ENCODE results near the gene MMS19. TPM values are rescaled to one million over a fixed set of nuclear protein-coding genes. Genes with fewer than 3 reads are reported as not detected.

Gene MMS19
- total and polyA plus RNA-seq, 12 donors: 38.7 to 139 (median 64.7) TPM

GRCh38 chr10:97505152-97505551, 6.9 kb upstream of the MMS19 start:
- Histone ChIP-seq H3K4me1 (replicated peaks in 1 of 2) (peaks cover 4 to 5% of the 10 kb centered on the region in 2 donors), H3K36me3 (replicated peaks in 1 of 2) (no peaks in the 10 kb centered on the region), H3K9me3 (replicated peaks in 1 of 3) (no peaks in the 10 kb centered on the region), H3K27ac (no peak overlapping the region), H3K27me3 (no peaks in the 10 kb centered on the region), H3K4me3 (no peak overlapping the region)
- TF ChIP-seq POLR2A (IDR thresholded peaks at IDR 0.05): no peak
- TF ChIP-seq, protein P1, sequence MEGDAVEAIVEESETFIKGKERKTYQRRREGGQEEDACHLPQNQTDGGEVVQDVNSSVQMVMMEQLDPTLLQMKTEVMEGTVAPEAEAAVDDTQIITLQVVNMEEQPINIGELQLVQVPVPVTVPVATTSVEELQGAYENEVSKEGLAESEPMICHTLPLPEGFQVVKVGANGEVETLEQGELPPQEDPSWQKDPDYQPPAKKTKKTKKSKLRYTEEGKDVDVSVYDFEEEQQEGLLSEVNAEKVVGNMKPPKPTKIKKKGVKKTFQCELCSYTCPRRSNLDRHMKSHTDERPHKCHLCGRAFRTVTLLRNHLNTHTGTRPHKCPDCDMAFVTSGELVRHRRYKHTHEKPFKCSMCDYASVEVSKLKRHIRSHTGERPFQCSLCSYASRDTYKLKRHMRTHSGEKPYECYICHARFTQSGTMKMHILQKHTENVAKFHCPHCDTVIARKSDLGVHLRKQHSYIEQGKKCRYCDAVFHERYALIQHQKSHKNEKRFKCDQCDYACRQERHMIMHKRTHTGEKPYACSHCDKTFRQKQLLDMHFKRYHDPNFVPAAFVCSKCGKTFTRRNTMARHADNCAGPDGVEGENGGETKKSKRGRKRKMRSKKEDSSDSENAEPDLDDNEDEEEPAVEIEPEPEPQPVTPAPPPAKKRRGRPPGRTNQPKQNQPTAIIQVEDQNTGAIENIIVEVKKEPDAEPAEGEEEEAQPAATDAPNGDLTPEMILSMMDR (IDR thresholded peaks at IDR 0.05): no peak
- DNase-seq: no peak
- intact Hi-C loops (cut with DNase I): no loop called here
- WGBS, 4 donors: 65 to 75% (median 73%) methylated on average over 1 of the region's 1 CpG

GRCh38 chr10:97503406-97503805, 5.2 kb upstream of the MMS19 start:
- Histone ChIP-seq H3K4me3 (no peak overlapping the region), H3K27ac (no peak overlapping the region), H3K36me3 (replicated peaks in 1 of 2) (no peaks in the 10 kb centered on the region), H3K27me3 (no peaks in the 10 kb centered on the region), H3K9me3 (replicated peaks in 1 of 3) (no peaks in the 10 kb centered on the region), H3K4me1 (replicated peaks in 1 of 2) (peaks cover 9 to 10% of the 10 kb centered on the region in 2 donors)
- 76 to 93% (median 81%) methylated on average over 2 to 3 of the region's 3 CpGs for WGBS, 4 donors
- DNase-seq: no peak
- TF ChIP-seq POLR2A (IDR thresholded peaks at IDR 0.05): no peak
- TF ChIP-seq, protein P1 (IDR thresholded peaks at IDR 0.05): no peak
- intact Hi-C loops (cut with DNase I): loop anchor here in 1 of 2 donors (5.0 kb wide), 1 partner anchor 39 kb away; no protein-coding TSS in a partner anchor

- no peak overlapping the region for H3K27ac ChIP-seq
- no peak overlapping the region for H3K4me3 ChIP-seq
- H3K4me1 ChIP-seq (replicated peaks in 1 of 2): peaks cover 9 to 10% of the 10 kb centered on the region in 2 donors
- no peaks in the 10 kb centered on the region for H3K27me3 ChIP-seq
- H3K36me3 ChIP-seq (replicated peaks in 1 of 2): no peaks in the 10 kb centered on the region
- 81 to 96% (median 95%) methylated on average over 6 of the region's 6 CpGs for WGBS, 4 donors
- intact Hi-C loops (cut with DNase I): loop anchor here in 1 of 2 donors (5.0 kb wide), 1 partner anchor 39 kb away; no protein-coding TSS in a partner anchor
- no peak for TF ChIP-seq POLR2A (IDR thresholded peaks at IDR 0.05)
- TF ChIP-seq, protein P1 (IDR thresholded peaks at IDR 0.05): no peak
- no peaks in the 10 kb centered on the region for H3K9me3 ChIP-seq (replicated peaks in 1 of 3)
- no peak for DNase-seq
These were observed 4.7 kb upstream of the MMS19 start for GRCh38 chr10:97502916-97503315.

DNA sequence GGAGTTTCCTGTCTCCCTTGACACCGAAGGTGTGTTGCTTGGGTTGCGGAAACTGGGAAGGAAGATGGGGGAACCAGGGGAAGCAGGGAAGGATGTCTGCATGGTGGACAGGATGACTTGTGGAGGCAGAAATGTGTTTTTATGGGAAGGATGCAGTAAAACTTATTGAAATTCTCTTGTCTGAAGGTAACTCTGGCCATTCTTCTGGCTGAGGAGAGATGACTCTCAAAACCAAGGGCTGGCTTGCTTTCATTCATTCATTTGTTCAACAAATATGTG, 2.0 kb upstream of the MMS19 start:
- Histone ChIP-seq H3K4me3 (peak overlapping the region in 1 of 4 donors; percentile 80), H3K27me3 (no peaks in the 10 kb centered on the region), H3K4me1 (replicated peaks in 1 of 2) (peaks cover 10 to 32% of the 10 kb centered on the region in 2 donors), H3K36me3 (replicated peaks in 1 of 2) (no peaks in the 10 kb centered on the region), H3K27ac (peak overlapping the region in 3 of 5 donors; percentile 82 to 93 (median 89)), H3K9me3 (replicated peaks in 1 of 3) (no peaks in the 10 kb centered on the region)
- intact Hi-C loops (cut with DNase I): loop anchor here in 1 of 2 donors (5.0 kb wide), 1 partner anchor 42 kb away; no protein-coding TSS in a partner anchor
- WGBS, 4 donors: 68 to 88% (median 74%) methylated on average over 2 of the region's 2 CpGs
- DNase-seq: no peak
- TF ChIP-seq POLR2A (IDR thresholded peaks at IDR 0.05): no peak
- TF ChIP-seq, protein P1 (IDR thresholded peaks at IDR 0.05): no peak

Data from adrenal gland (tissue), 12 donors.